Subcutaneous adipose tissue (tissue), 4 donors: ENCODE results near the gene GNAI3. TPM values are rescaled to one million over a fixed set of nuclear protein-coding genes. Genes with fewer than 3 reads are reported as not detected.

ENCODE experiments used
- total RNA-seq, 4 donors: library from RNA; depleted of rRNA; stranded (reverse); fragments of >200 nt; gene quantifications; one replicate each; pipeline ENCODE4 v1.1.0, GENCODE V29; 2016
- TF ChIP-seq, protein P1 (sequence below): fragments of 450-650 bp; IDR thresholded peaks from one replicate; pipeline ENCODE4 v1.5.1; 2016; ENCODE audit warnings: low read depth, mild to moderate bottlenecking, control low read depth, antibody characterized with exemption, moderate library complexity

Gene GNAI3
- total RNA-seq, 4 donors from 2014 or later = 5.7 to 9.1 (median 7.9) TPM

DNA sequence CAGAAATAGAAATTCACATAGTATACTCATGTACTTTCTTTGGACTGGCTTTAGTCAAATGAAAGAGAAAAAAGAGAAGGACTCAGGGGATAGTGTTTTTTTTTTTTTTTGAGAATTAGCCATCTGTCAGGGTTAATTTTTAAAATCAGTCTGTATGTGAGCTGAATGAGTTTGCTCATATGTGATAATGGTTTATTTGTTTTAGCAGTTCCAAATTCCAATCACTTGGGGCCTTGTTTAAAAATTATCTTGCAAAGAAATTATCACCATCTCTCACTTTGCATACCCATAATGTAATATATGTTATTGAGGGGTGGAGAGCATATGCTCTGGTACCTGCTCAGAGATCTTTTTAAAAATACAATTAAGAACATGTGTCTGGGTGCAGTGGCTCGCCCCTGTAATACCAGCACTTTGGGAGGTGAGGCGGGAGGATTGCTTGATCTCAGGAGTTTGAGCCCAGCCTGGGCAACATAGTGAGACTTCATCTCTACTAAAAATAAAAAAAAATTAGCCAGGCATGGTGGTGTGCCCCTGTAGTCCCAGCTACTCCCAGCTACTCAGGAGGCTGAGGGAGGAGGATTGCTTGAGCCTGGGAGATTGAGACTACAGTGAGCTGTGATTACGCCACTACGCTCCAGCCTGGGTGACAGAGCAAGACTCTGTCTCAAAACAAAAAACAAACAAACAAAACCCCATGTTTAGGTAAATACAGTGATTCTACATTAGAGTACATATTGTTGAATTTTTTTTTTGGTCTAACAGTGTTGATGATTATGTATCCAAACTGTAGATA, 19.7 kb downstream of the GNAI3 start:
- TF ChIP-seq, protein P1, sequence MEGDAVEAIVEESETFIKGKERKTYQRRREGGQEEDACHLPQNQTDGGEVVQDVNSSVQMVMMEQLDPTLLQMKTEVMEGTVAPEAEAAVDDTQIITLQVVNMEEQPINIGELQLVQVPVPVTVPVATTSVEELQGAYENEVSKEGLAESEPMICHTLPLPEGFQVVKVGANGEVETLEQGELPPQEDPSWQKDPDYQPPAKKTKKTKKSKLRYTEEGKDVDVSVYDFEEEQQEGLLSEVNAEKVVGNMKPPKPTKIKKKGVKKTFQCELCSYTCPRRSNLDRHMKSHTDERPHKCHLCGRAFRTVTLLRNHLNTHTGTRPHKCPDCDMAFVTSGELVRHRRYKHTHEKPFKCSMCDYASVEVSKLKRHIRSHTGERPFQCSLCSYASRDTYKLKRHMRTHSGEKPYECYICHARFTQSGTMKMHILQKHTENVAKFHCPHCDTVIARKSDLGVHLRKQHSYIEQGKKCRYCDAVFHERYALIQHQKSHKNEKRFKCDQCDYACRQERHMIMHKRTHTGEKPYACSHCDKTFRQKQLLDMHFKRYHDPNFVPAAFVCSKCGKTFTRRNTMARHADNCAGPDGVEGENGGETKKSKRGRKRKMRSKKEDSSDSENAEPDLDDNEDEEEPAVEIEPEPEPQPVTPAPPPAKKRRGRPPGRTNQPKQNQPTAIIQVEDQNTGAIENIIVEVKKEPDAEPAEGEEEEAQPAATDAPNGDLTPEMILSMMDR = no peak

- TF ChIP-seq, protein P1 = no peak
Measured at GRCh38 chr1:109569323-109569722, 20.9 kb downstream of the GNAI3 start.

DNA sequence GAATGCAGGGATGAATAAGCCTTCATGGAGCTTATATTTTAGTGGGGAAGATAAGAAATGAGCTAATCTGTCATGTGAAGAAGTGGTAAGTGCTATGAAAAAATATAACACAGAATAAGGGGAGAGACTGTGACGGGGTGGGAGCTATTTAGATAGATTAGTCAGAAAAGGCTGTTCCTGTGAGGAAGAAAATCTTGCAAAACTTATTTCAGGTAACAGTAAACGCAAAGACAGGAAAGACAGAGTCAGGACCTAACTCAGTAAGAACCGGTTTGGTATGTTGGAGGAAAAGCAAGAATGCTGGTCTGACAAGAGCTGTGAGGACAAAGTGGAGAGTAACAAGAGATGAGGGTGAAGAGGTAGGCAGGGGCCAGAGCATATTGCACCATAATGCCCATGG, 22.0 kb downstream of the GNAI3 start:
- TF ChIP-seq, protein P1 = no peak

GRCh38 chr1:109573785-109574184, 25.4 kb downstream of the GNAI3 start:
- TF ChIP-seq, protein P1 = no peak

GRCh38 chr1:109578947-109579443, 30.6 kb downstream of the GNAI3 start:
- TF ChIP-seq, protein P1 = no peak

GRCh38 chr1:109579491-109579890, 31.1 kb downstream of the GNAI3 start:
- TF ChIP-seq, protein P1 = no peak

DNA sequence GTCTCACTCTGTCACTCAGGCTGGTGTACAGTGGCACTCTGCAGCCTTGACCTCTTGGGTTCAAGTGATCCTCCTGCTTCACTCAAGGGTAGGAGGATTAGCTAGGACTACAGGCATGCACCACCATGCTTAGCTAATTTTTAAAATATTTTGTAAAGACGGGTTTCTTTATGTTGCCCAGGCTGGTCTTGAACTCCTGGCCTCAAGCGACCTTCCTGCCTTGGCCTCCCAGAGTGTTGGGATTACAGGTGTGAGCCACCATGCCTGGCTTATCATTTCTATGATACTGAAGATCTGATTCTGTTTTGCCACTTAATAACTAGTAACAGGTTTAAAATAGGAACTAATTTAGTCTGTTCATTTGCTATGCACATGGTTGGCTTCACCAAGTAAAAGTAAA, 33.6 kb downstream of the GNAI3 start:
- TF ChIP-seq, protein P1 = no peak
